CD8-positive, alpha-beta memory T cell (primary cell): ENCODE measurements around the gene HTR4. TPM values are rescaled to one million over a fixed set of nuclear protein-coding genes. Genes with fewer than 3 reads are reported as not detected.

Experiments
- CTCF ChIA-PET: fragments of 350-600 bp; sonication (Branson Sonifier 250); formaldehyde crosslinking; loops from one replicate; lab custom pipeline; 2021; ENCODE audit warnings: antibody characterized with exemption; lab: Charles Lee
- POLR2A ChIA-PET: fragments of 350-600 bp; sonication (Branson Sonifier 250); formaldehyde crosslinking; loops from one replicate; lab custom pipeline; 2021; ENCODE audit warnings: antibody characterized with exemption; lab: Charles Lee
- DNase-seq, 5 donors: peaks; one replicate each; pipeline versions ENCODE4 v3.0.0 to v3.0.0-alpha.2; 2020 to 2022; ENCODE audit warnings: mixed read lengths in 1 of 5
- H3K27ac ChIP-seq: one replicate; pipeline ENCODE4 v1.7.0; 2013; ENCODE audit warnings: low read depth, mild to moderate bottlenecking, low read length, moderate library complexity
- H3K27me3 ChIP-seq: 2 replicates; pipeline ENCODE4 v1.7.0; 2013; ENCODE audit warnings: low read length, mild to moderate bottlenecking; ENCODE audit not compliant: insufficient read depth, poor library complexity, severe bottlenecking
- H3K36me3 ChIP-seq: 2 replicates; pipeline ENCODE4 v1.7.0; 2013; ENCODE audit warnings: mild to moderate bottlenecking, low read length, moderate library complexity; ENCODE audit not compliant: insufficient read depth
- H3K4me1 ChIP-seq: 2 replicates; pipeline ENCODE4 v1.7.0; 2013; ENCODE audit warnings: mild to moderate bottlenecking, low read length, moderate library complexity; ENCODE audit not compliant: insufficient read depth
- H3K4me3 ChIP-seq: 2 replicates; pipeline ENCODE4 v1.7.0; 2013; ENCODE audit warnings: mild to moderate bottlenecking, low read length
- H3K9me3 ChIP-seq: 2 replicates; pipeline ENCODE4 v1.7.0; 2013; ENCODE audit warnings: mild to moderate bottlenecking, low read length
- H3K27ac Mint-ChIP-seq, 8 donors: one replicate each; pipeline ENCODE4 v1.8.0; 2020 to 2021; ENCODE audit warnings: mixed read lengths in 8 of 8, mild to moderate bottlenecking in 6 of 8, inconsistent platforms in 3 of 8, moderate library complexity in 3 of 8
- H3K27me3 Mint-ChIP-seq, 2 donors: one replicate each; pipeline ENCODE4 v1.8.0; 2020 to 2021; ENCODE audit warnings: mixed read lengths in 2 of 2, mild to moderate bottlenecking in 1 of 2, moderate library complexity in 1 of 2
- H3K36me3 Mint-ChIP-seq, 3 donors: one replicate each; pipeline ENCODE4 v1.8.0; 2020 to 2021; ENCODE audit warnings: mixed read lengths in 3 of 3, inconsistent platforms in 1 of 3, mild to moderate bottlenecking in 1 of 3
- H3K4me1 Mint-ChIP-seq, 3 donors: one replicate each; pipeline ENCODE4 v1.8.0; 2020 to 2021; ENCODE audit warnings: mixed read lengths in 3 of 3, inconsistent platforms in 1 of 3, mild to moderate bottlenecking in 1 of 3
- H3K4me3 Mint-ChIP-seq, 7 donors: one replicate each; pipeline ENCODE4 v1.8.0; 2020 to 2021; ENCODE audit warnings: mixed read lengths in 7 of 7, mild to moderate bottlenecking in 6 of 7, moderate library complexity in 4 of 7, inconsistent platforms in 2 of 7
- H3K9me3 Mint-ChIP-seq, 5 donors: one replicate each; pipeline ENCODE4 v1.8.0; 2020 to 2022; ENCODE audit warnings: mixed read lengths in 5 of 5, mild to moderate bottlenecking in 3 of 5, moderate library complexity in 2 of 5, inconsistent platforms in 1 of 5
- polyA plus RNA-seq: library from polyadenylated mRNA; unstranded; fragments of 300-500 nt; fragmentation: Illumina TruSeq; gene quantifications from one replicate; pipeline ENCODE4 v1.2.3, GENCODE V29; 2021
- total RNA-seq, 2 experiments: library from RNA; stranded (reverse); gene quantifications; one replicate each; pipeline ENCODE4 v1.2.3, GENCODE V29; 2021

Gene HTR4
- total and polyA plus RNA-seq, 3 experiments from 2014 or later = not detected

- Histone ChIP-seq H3K36me3 (no peaks in the 10 kb centered on the region), H3K4me3 (no peak overlapping the region), H3K27ac (no peak overlapping the region), H3K4me1 (no peaks in the 10 kb centered on the region), H3K27me3 (no peaks in the 10 kb centered on the region), H3K9me3 (no peaks in the 10 kb centered on the region)
- H3K9me3 Mint-ChIP-seq = no peaks in the 10 kb centered on the region
- ChIA-PET CTCF (no interaction called here), POLR2A (no interaction called here)
- H3K27ac Mint-ChIP-seq = peak overlapping the region in 1 of 8 donors; percentile 27
- no peak overlapping the region for H3K4me3 Mint-ChIP-seq
- H3K36me3 Mint-ChIP-seq = no peaks in the 10 kb centered on the region
- H3K27me3 Mint-ChIP-seq = peaks cover 3 to 39% of the 10 kb centered on the region in 2 donors
- DNase-seq = no peak
- H3K4me1 Mint-ChIP-seq = peaks cover 0 to 1% (median 0%) of the 10 kb centered on the region in 3 donors
These were observed 21.9 kb downstream of the HTR4 start for GRCh38 chr5:148632255-148633066.

GRCh38 chr5:148626986-148627385 lies 27.3 kb downstream of the HTR4 start:
- Histone ChIP-seq H3K27me3 (no peaks in the 10 kb centered on the region), H3K27ac (no peak overlapping the region), H3K4me3 (no peak overlapping the region), H3K36me3 (no peaks in the 10 kb centered on the region), H3K9me3 (no peaks in the 10 kb centered on the region), H3K4me1 (no peaks in the 10 kb centered on the region)
- H3K36me3 Mint-ChIP-seq = peaks cover 0 to 2% (median 0%) of the 10 kb centered on the region in 3 donors
- no peak for DNase-seq
- peaks cover 0 to 4% (median 4%) of the 10 kb centered on the region in 3 donors for H3K4me1 Mint-ChIP-seq
- peaks cover 3 to 27% of the 10 kb centered on the region in 2 donors for H3K27me3 Mint-ChIP-seq
- no peak overlapping the region for H3K27ac Mint-ChIP-seq
- H3K9me3 Mint-ChIP-seq = no peaks in the 10 kb centered on the region
- no peak overlapping the region for H3K4me3 Mint-ChIP-seq
- POLR2A ChIA-PET = no interaction called here
- CTCF ChIA-PET = no interaction called here

- no peaks in the 10 kb centered on the region for H3K9me3 ChIP-seq
- ChIA-PET CTCF (no interaction called here), POLR2A (no interaction called here)
- H3K36me3 Mint-ChIP-seq = peaks cover 0 to 2% (median 0%) of the 10 kb centered on the region in 3 donors
- no peak for DNase-seq
- H3K4me3 Mint-ChIP-seq = no peak overlapping the region
- H3K36me3 ChIP-seq = no peaks in the 10 kb centered on the region
- H3K27me3 Mint-ChIP-seq = peaks cover 3 to 23% of the 10 kb centered on the region in 2 donors
- H3K27ac Mint-ChIP-seq = no peak overlapping the region
- H3K4me1 ChIP-seq = peaks cover 1% of the 10 kb centered on the region
- peaks cover 2 to 11% (median 6%) of the 10 kb centered on the region in 3 donors for H3K4me1 Mint-ChIP-seq
- H3K27me3 ChIP-seq = no peaks in the 10 kb centered on the region
- no peaks in the 10 kb centered on the region for H3K9me3 Mint-ChIP-seq
- H3K27ac ChIP-seq = no peak overlapping the region
- H3K4me3 ChIP-seq = no peak overlapping the region
These were observed 28.2 kb downstream of the HTR4 start for GRCh38 chr5:148626081-148626613.

DNA sequence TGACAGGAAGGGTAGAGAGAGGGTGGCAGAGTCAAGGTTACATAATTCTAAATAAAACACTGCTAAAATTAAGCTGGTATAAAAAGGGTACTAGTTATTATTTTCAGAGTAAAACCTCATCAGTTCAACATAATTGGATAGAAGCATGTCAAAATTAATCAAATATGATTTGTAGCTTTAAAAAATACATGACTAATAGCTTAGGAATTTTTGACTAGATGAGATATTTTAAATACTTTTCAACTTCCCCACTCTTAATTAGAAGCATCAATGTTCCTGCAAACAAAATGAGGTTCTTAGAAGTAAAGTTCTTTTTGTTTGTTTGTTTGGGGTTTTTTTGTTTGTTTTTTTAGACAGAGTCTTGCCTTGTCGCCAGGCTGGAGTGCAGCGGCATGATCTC lies 29.1 kb downstream of the HTR4 start:
- no peak for DNase-seq
- Mint-ChIP-seq H3K4me1 (peaks cover 9 to 20% (median 15%) of the 10 kb centered on the region in 3 donors), H3K27me3 (peaks cover 3 to 19% of the 10 kb centered on the region in 2 donors), H3K27ac (no peak overlapping the region), H3K9me3 (no peaks in the 10 kb centered on the region), H3K4me3 (no peak overlapping the region), H3K36me3 (peaks cover 0 to 2% (median 0%) of the 10 kb centered on the region in 3 donors)
- no peaks in the 10 kb centered on the region for H3K27me3 ChIP-seq
- H3K4me3 ChIP-seq = no peak overlapping the region
- no peak overlapping the region for H3K27ac ChIP-seq
- ChIA-PET CTCF (no interaction called here), POLR2A (no interaction called here)
- peaks cover 9% of the 10 kb centered on the region for H3K4me1 ChIP-seq
- H3K36me3 ChIP-seq = no peaks in the 10 kb centered on the region
- no peaks in the 10 kb centered on the region for H3K9me3 ChIP-seq

DNA sequence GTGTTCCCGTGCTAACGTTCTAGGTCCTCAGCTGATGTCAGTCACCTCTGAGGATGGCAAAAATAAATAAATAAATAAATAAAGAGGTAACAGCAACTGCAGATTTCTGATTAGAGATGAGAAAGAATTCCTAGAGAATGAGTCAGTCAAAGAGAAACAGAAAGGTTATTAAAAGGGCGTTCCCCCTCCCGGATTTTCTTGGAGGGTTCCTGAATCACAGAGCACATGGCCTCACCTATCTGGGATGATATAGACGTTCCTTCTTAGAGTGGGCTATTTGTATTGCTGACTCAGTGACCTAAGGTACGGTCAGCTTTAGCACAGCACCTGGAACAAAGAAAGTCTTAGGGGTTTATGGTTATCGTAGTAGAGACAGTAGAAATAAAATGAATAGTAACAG lies 30.6 kb downstream of the HTR4 start:
- Mint-ChIP-seq H3K27me3 (peaks cover 3 to 14% of the 10 kb centered on the region in 2 donors), H3K9me3 (no peaks in the 10 kb centered on the region), H3K27ac (no peak overlapping the region), H3K36me3 (peaks cover 0 to 2% (median 0%) of the 10 kb centered on the region in 3 donors), H3K4me3 (no peak overlapping the region), H3K4me1 (peaks cover 18 to 32% (median 24%) of the 10 kb centered on the region in 3 donors)
- H3K27ac ChIP-seq = no peak overlapping the region
- no peaks in the 10 kb centered on the region for H3K27me3 ChIP-seq
- H3K4me1 ChIP-seq = peaks cover 15% of the 10 kb centered on the region
- ChIA-PET POLR2A (no interaction called here), CTCF (no interaction called here)
- no peaks in the 10 kb centered on the region for H3K36me3 ChIP-seq
- DNase-seq = no peak
- H3K4me3 ChIP-seq = no peak overlapping the region
- H3K9me3 ChIP-seq = no peaks in the 10 kb centered on the region

DNA sequence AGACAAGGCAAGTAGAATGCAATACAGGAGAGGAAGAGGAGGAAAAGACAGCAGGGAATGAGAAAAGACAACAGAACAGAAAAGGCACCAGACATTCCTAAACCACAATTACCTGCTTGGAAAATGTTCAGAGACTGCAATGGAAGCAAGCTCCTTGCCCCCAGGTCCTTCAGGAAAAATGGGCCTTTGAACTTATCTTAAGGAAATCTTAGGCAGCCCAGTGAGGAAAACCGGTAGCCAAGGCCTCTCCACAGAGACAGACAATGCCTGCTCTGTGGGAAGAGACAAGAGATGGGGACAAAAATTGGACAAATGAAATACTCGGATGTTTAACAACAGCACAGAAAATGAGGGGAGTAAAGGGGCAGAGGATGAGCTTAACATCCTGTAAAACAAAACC lies 31.2 kb downstream of the HTR4 start:
- no peaks in the 10 kb centered on the region for H3K9me3 ChIP-seq
- Mint-ChIP-seq H3K9me3 (no peaks in the 10 kb centered on the region), H3K27ac (no peak overlapping the region), H3K27me3 (peaks cover 3 to 21% of the 10 kb centered on the region in 2 donors), H3K36me3 (peaks cover 0 to 2% (median 0%) of the 10 kb centered on the region in 3 donors), H3K4me1 (peaks cover 18 to 34% (median 24%) of the 10 kb centered on the region in 3 donors), H3K4me3 (no peak overlapping the region)
- CTCF ChIA-PET = no interaction called here
- DNase-seq = no peak
- H3K27ac ChIP-seq = no peak overlapping the region
- H3K27me3 ChIP-seq = no peaks in the 10 kb centered on the region
- POLR2A ChIA-PET = no interaction called here
- peaks cover 15% of the 10 kb centered on the region for H3K4me1 ChIP-seq
- no peaks in the 10 kb centered on the region for H3K36me3 ChIP-seq
- H3K4me3 ChIP-seq = no peak overlapping the region

DNA sequence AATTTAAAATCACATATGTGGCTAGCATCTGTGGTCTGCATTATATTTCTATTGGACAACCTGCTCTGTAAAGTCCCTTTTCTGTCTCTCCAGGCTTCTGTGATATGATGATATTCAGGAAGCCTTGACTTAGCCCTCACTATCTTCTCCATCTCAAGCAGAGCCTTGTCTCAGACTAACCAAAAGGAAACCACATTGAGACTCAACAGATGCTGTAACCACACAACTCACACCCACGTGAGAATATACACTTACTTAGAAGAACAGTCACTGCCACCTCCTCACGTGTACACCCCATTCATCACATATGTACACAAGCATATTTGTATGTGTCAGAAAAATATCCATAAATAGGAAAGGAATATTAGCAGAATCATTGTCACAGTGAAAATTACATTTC lies 33.6 kb downstream of the HTR4 start:
- Mint-ChIP-seq H3K36me3 (no peaks in the 10 kb centered on the region), H3K4me1 (peaks cover 18 to 34% (median 28%) of the 10 kb centered on the region in 3 donors), H3K27ac (peak overlapping the region in 2 of 8 donors; percentile 0 to 5), H3K27me3 (peaks cover 3 to 23% of the 10 kb centered on the region in 2 donors), H3K9me3 (no peaks in the 10 kb centered on the region), H3K4me3 (peak overlapping the region in 2 of 7 donors; percentile 2 to 37)
- no peak overlapping the region for H3K4me3 ChIP-seq
- H3K9me3 ChIP-seq = no peaks in the 10 kb centered on the region
- ChIA-PET CTCF (no interaction called here), POLR2A (no interaction called here)
- H3K27me3 ChIP-seq = no peaks in the 10 kb centered on the region
- peak in 2 of 5 donors; percentile 16 to 35 for DNase-seq
- no peak overlapping the region for H3K27ac ChIP-seq
- no peaks in the 10 kb centered on the region for H3K36me3 ChIP-seq
- peaks cover 15% of the 10 kb centered on the region for H3K4me1 ChIP-seq

GRCh38 chr5:148620091-148620490 lies 34.2 kb downstream of the HTR4 start:
- H3K27ac ChIP-seq = no peak overlapping the region
- peaks cover 15% of the 10 kb centered on the region for H3K4me1 ChIP-seq
- CTCF ChIA-PET = no interaction called here
- Mint-ChIP-seq H3K4me3 (no peak overlapping the region), H3K27me3 (peaks cover 3 to 23% of the 10 kb centered on the region in 2 donors), H3K4me1 (peaks cover 18 to 34% (median 28%) of the 10 kb centered on the region in 3 donors), H3K36me3 (no peaks in the 10 kb centered on the region), H3K9me3 (no peaks in the 10 kb centered on the region), H3K27ac (peak overlapping the region in 2 of 8 donors; percentile 50 to 57)
- POLR2A ChIA-PET = no interaction called here
- H3K4me3 ChIP-seq = no peak overlapping the region
- no peaks in the 10 kb centered on the region for H3K9me3 ChIP-seq
- no peak for DNase-seq
- H3K27me3 ChIP-seq = no peaks in the 10 kb centered on the region
- no peaks in the 10 kb centered on the region for H3K36me3 ChIP-seq
